ENCODE results near the gene NTN3.
A peak's percentile ranks its signal among the peaks of the same experiment; 100 is the strongest.

NTN3 gene

DNA sequence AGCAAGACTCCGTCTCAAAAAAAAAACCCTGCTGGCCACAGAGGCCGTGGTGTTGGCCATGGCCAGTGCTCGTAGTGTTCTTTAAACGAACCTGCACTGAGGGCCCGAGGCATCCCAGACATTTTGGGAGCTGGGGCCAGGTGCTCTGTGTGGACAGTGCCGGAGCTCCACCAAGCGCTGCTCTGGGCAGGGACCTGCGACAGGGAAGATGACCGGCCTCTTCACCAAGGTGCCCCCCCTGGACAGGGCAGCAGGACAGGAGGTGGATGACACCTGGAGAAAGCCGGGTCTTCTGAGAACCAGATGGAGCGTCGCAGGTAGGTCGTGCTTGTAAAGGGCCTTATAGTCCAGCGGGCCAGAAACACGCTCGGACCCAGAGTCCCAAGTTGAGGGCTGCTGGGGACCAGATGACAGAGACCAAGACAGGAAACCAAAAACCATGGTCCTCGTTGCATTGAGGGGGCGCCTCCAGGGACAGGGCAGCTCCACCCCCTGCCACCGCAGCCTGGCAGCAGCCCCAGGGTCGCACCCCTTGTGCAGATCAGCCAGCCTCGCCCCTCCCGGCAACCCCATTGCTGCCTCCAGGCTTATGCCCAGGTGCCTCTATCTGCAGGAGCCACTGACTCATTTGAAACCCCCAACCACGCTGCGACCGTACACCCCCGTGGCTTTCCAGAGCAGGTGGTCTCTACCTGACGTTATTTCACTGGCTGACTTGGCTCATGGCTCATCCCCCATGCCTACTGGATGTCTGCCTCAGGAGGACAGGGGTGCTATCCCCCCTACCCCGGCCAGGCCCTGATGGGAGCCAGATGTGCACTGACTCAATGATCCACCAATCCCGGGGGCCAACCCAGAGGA is 4.2 kb upstream of the NTN3 start:
- DNase-seq (ENCODE audit: low read depth in 2 of 2), result no peak

DNA sequence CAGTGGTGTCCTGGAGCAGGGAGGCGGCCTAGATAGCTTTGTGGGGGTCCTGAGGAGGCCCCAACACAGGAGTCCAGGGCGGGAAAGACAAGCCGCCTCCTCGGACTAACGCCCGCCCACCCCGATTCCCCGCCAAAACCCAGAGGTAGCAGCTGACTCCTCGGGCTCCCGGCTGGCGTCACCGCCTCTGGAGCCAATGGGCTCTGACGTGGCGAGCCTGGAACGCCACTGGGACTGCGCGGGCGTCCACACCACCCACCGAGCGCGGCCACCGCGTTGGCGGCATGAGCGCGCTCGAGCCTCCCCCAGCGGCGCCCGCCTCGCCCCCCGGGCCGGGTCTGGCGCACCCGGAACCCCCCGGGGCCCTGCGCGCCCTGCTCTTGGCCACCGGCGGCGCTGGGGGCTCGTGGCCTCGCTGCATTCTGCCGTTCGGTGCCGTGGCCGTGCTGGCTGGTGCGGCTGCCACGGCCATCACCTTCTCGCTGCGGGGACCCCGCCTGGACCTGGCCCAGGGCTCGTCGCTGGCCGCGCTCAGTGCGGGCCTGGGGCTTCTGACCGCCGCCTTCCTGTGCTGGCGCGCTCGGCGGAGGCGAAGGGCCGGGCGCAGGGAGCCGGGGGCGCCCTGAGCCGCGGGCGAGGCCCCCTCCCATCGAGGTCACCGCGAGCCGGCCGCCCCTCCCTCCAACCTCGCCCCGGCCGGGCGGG is 3.4 kb upstream of the NTN3 start:
- DNase-seq (ENCODE audit: low read depth in 2 of 2), result no peak

DNA sequence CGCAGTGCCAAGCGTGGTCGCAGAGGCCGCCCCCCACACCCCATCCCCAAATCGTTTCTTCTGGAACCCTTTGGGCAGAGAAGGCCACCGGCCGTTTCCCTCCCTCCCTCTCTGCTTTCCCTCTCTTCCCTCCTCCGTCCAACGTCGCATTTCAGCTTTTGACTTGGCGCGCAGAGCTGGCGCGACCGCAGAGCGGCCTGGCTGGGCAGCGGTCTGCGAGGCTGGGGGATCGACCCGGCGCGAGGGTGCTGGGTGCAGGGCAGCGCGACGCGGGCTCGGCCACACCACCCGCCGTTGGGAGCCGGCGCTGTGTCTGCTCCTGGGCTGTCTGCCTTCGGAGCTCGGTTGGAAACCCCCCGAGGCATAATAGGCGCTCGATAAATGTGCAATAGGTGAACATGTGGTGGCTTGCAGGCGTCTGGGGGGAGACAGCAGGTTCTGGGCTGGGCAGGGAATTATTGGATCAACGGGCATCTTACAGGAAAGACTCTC is 2.8 kb upstream of the NTN3 start:
- DNase-seq (ENCODE audit: low read depth in 2 of 2), result no peak

DNA sequence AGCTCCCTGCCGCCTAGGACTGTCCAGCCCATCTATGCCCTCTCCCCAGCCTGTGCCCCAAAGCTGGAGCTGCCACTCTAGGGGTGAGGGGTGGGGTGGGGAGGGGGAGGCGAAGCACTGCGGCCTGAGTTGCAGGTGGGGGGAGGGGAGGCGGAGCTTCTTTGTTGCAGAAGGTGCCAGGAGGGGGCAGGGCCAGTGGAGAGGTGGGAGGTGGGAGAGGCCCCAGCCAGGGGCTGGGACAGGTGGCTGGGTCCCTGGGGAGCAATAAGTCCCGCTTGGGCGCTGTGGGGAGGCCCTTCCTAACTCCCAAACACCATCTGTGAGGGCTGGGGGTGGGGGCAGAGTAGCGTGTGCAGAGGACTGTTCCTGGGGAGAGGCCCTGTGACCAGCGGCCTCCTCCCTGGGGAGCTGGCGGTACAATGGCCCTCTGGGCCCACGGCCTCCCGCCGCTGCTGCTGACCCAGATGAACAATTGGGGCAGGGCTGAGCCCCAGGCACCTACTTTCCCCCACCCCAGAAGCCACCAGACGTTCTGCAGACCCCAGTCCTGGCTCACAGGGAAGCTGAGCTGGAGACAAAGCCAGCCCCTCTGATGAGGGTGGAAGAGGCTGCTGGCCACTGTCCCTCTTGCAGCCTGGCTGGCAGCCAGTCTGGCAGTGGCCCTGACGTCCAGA is 2.2 kb upstream of the NTN3 start:
- DNase-seq (ENCODE audit: low read depth in 2 of 2), result no peak

DNA sequence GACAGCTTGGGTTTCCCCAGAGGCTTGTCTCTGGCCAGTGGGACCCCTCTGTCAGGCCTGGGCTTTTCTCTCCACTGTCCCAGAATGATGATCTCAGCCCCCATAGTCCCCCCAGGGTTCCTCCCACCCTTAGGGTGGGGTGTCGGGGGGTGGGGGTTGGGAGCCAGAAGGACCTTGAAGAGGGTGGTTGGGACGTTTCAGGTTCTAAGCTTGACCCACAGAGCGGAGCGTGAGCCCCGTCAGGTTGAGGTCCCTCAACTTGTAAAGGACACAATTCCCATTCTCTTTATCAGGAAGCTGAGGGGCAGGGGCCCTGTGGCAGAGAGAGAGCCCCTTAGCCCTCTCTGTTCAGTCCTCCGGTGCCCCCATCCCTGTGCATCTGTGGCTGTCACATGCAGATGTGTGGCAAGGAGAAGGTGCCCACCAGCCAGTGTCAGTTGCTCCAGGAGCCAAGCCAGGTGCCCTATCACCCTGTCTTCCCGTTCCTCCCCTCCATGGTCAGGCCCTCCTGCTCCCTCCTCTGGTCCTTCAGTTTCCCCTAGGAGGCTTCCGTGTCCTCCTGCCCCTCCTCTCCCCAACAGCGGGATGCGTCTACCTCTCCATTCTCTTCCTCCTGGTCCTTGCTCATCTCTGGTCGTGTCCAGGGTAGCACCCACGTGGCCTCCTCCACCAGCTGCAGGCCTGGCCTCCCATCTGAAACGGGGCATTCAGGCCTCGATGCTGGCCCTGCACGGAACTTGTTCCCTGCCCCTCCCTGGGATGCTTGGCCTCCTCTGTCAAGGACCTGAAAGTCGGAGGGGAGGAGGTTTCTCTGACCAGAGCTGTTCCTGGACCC is 1.5 kb upstream of the NTN3 start:
- DNase-seq (ENCODE audit: low read depth in 2 of 2), result no peak

DNA sequence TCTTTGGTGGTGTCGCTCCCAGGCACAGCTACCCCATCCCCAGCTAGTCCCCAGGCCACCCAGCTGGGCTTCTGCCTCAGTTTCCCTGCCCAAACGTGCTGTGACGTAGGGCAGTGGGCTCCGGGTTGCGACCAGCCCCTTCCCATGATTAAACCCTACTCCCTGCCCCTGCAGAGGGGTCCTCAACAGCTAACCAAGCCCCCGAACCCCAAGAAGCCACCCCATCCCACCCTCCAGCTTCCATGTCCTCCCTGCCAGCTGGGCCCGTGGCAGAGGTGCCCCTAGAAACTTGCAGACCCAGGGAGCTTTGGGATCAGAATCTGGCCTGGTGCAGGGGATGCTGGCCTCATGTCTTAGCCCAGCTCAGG is 879 bp upstream of the NTN3 start:
- no peak for DNase-seq (ENCODE audit: low read depth in 2 of 2)

DNA sequence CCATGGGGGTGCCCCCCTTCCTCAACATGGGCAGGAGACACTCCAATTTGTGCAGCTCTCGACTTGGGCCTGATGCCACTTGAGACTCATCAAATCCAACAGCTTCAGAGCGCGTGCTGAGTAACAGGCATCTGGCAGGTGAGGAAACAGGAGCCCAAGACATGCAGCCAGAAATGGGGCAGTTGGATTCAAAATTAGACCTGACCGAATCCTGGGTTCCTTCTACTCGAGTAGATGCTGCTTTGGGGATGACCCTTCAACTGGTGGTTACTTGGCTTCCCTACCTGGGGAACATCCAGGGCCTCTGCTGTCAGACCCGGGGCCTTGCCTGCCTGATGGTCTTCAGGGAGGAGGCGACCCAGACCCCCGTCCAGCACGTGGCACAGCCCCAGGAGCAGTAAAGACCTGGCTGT is 488 bp upstream of the NTN3 start:
- DNase-seq (ENCODE audit: low read depth in 2 of 2), result no peak

DNA sequence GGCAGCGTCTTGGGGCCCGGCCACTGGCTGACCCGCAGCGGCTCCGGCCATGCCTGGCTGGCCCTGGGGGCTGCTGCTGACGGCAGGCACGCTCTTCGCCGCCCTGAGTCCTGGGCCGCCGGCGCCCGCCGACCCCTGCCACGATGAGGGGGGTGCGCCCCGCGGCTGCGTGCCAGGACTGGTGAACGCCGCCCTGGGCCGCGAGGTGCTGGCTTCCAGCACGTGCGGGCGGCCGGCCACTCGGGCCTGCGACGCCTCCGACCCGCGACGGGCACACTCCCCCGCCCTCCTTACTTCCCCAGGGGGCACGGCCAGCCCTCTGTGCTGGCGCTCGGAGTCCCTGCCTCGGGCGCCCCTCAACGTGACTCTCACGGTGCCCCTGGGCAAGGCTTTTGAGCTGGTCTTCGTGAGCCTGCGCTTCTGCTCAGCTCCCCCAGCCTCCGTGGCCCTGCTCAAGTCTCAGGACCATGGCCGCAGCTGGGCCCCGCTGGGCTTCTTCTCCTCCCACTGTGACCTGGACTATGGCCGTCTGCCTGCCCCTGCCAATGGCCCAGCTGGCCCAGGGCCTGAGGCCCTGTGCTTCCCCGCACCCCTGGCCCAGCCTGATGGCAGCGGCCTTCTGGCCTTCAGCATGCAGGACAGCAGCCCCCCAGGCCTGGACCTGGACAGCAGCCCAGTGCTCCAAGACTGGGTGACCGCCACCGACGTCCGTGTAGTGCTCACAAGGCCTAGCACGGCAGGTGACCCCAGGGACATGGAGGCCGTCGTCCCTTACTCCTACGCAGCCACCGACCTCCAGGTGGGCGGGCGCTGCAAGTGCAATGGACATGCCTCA is 773 bp downstream of the NTN3 start:
- no peak for DNase-seq (ENCODE audit: low read depth in 2 of 2)

DNA sequence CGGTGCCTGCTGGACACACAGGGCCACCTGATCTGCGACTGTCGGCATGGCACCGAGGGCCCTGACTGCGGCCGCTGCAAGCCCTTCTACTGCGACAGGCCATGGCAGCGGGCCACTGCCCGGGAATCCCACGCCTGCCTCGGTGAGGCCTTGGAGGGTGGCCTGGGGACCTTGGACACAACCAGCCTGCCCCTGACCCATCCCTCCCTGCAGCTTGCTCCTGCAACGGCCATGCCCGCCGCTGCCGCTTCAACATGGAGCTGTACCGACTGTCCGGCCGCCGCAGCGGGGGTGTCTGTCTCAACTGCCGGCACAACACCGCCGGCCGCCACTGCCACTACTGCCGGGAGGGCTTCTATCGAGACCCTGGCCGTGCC is 1.4 kb downstream of the NTN3 start:
- no peak for DNase-seq (ENCODE audit: low read depth in 2 of 2)

DNA sequence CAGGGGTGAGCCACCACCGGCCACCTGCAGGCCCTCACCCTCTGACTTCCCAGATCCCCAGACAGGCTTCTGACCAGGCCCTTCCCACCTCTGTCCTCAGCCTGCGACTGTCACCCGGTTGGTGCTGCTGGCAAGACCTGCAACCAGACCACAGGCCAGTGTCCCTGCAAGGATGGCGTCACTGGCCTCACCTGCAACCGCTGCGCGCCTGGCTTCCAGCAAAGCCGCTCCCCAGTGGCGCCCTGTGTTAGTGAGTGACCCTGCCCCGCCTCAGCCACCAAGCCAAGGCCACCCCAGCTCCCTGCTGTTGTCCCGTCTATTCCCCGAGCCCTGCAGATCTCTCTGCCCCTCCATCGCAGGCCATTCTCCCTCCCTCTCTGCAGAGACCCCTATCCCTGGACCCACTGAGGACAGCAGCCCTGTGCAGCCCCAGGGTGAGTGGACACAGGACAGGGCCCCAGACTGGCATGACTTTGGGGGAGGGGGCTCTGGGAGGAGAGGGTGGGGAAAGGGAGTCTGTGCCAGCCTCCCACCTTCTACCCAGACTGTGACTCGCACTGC is 1.9 kb downstream of the NTN3 start:
- DNase-seq (ENCODE audit: low read depth in 2 of 2), result no peak

DNA sequence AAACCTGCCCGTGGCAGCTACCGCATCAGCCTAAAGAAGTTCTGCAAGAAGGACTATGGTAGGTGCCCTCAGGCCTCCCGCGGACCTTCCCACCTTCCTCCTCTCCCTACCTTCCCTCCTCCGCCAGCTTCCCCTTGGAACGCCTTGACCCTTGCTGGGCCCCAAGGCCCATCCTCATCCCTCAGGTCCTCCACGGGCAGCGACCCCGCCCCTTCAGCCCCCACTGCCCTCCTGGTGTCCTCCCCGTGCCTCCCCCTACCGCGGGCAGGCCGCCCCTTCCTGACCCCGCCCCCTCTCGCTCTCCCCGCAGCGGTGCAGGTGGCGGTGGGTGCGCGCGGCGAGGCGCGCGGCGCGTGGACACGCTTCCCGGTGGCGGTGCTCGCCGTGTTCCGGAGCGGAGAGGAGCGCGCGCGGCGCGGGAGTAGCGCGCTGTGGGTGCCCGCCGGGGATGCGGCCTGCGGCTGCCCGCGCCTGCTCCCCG is 2.4 kb downstream of the NTN3 start:
- DNase-seq (ENCODE audit: low read depth in 2 of 2), result no peak

DNA sequence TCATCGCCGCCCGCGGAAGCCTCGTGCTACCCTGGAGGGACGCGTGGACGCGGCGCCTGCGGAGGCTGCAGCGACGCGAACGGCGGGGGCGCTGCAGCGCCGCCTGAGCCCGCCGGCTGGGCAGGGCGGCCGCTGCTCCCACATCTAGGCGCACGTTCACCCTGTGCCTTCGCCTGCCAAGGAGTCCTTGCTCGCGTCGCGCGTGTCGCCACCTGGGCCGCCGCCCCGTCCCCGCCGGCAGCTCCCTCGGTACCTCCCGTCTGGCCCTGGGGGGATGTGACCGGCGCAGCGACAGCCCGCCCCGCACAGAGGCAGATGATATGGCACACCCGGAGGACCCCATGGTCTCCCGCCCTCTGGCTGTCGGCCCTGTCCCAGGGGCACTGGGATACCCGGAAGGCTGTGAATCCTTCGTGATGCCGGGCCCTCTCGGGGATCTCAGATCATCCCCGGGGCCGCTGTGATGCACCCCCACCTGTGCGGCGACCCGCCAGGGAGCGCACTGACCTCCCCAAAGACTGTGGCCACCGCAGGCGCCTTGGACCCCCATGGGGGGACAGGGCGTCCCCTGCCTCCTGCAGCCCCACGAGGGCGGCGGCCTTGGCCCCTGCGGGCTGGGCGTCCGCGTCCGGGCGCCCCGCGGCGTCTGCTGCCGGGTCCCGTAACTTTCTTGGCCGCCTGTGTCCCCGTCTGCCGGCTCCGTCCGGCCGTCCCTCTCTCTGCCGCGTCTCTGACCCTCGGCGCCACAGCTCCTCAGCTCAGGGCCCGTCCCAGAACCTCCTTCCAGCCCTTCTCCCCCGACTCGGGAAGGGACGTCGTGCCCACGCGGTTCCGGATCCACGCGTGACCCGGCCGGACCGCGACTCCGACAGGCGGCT is 3.1 kb downstream of the NTN3 start:
- DNase-seq (ENCODE audit: low read depth in 2 of 2), result no peak

DNA sequence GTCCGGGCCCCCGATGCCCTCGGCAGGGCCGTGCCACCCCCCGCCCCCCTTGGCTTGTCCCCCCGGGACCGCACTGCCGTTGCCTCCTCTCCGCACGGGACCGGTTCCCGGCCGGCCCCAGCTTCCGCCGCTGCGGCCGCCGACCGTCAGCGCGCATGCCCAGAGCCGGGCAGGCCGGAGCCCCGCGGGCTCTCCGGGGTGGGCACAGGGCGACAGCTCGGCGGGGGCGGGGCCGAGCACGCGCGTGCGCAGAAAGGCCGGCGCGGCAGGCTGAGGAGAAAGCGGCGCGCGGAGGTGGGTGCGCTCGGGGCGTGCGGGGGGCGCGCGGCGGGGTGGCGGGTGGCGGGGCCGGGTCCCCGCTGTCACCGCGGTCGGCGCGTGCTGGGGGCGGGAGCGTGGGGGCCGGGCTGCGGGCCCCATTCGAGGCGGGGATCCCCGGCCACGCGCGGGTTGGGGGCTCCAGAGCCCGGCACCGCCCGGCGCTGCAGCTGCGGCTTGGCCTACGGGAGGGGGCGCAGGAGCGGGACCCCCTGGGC is 3.8 kb downstream of the NTN3 start, which contains the start of gene TBC1D24:
Gene TBC1D24, plus strand, starts transcription at position 251 of the 536 bp plus-strand sequence. CDS start 21,022 bp downstream, outside the sequence.
- DNase-seq (ENCODE audit: low read depth in 2 of 2), result peak; percentile 58 to 80

DNA sequence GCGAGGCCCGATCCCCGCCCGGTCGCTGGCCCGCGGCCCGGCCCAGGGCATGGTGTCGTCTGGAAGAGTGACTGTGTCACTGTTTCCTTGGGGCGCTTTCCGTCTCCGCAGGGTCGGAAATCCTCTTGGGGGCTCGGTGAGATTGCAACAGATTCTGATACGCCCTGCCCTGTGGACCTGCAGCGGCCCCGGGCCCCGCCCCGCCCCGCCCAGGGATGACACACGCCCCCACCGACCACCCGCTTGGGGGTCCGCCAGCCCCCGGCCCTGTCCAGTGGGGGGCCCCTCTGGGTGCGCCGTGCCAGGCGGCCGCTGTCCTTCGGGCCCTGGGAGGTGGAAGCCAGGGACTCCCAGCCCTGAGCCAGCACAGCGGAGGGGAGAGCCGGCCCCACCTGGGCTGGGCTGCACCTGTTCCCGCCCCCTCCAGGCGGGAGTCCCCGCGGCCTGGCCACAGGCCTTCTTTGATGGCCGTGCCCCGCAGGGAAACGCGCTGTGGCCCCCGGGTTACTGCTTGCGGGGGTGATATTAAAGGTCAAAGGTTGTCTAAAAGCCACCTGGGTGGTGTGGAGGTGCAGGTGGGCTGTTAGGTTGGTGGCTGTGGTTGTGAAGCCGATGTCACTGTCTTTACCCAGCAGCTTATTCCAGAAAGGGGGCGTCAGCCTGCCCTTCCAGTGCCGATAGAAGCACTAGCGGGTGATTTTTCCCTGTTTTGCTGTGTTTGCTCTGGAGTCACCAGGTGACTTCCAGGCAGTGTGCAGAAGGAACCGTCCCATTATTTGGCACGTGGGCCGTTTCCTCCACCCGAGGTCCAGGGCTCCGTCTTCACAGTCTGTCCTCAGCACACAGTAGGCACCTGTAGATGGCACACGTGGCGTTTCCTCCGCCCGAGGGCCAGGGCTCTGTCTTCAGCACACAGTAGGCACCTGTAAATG is 4.6 kb downstream of the NTN3 start:
- peak in 1 of 2 donors; percentile 42 for DNase-seq (ENCODE audit: low read depth in 2 of 2)

DNA sequence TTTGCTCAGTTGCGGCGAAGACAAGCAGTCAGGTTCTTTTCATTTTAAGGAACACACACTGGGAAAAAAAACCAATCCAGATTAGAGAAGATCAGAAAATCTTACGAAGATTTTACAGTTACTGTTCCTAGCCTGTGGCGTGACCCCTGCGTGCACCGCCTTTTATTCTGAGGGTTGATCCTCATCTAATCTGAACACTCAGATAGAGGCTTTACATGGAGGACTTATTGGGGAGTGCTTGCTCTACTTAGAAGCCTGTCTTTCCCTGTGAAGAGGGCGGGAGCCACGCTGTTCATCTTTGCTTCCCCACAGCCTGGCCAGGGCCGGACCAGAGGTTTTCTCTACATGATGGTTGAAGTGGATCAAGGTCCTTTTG is 5.2 kb downstream of the NTN3 start:
- no peak for DNase-seq (ENCODE audit: low read depth in 2 of 2)

DNA sequence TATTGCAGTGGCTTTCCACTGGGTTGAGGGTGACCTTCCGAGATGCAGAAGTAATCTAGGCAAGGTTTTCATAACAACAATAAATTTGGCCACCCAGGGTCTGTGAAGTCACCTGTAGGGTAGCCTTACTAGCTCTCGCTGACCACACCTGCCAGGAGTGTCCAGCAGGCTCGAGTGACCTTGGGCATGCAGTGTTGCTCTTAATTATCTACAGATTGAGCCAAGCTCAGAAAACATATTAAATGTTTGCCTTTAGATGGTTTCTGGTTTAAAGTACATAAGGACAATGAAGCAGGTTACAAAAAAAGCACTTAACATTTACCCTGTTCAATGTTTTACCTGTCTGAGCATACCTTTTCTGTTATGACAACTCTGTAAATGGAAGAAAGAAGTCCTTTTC is 5.6 kb downstream of the NTN3 start:
- no peak for DNase-seq (ENCODE audit: low read depth in 2 of 2)

DNA sequence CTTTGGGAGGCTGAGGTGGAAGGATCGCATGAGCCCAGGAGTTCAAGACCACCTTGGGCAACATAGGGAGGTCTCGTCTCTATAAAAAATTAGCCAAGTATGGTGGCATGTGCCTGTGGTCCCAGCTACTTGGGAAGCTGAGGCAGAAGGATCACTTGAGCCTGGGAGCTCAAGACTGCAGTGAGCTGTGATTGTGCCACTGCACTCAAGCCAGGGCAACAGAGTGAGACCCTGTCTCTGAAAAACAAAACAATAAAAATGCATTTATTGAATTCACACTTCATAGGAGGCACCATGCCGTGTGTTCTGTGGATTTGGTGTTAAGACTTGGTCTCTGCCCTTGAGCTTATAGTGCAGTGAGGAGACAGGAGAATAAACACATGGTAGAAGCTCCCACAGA is 6.2 kb downstream of the NTN3 start:
- no peak for DNase-seq (ENCODE audit: low read depth in 2 of 2)

DNA sequence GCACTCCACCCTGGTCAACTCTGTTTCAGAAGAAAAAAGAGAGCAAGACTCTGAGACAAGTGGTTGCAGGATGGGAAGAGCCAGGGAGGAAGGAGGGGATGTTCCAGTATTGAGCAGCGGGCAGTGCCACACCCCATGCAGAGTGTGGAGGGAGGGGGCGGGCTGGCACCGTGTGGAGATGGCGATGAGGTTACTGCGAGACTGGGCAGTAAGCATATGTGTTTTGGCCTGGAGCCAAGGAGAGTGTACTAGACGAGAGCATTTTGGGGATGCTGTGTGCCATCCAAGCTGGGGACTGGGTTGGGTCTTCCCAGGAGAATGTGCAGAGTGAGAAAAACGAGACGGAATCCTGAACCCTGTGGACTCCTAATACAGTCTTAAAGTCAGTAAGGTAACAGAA is 7.2 kb downstream of the NTN3 start:
- no peak for DNase-seq (ENCODE audit: low read depth in 2 of 2)
